Measurements from ENCODE around the gene NDRG3. TPM values are rescaled to one million over a fixed set of nuclear protein-coding genes. Genes with fewer than 3 reads are reported as not detected.

NDRG3 gene
- total RNA-seq, 1 donor from 2014 or later: 24.7 TPM

- peaks cover 8% of the 10 kb centered on the region for H3K36me3 Mint-ChIP-seq (ENCODE audit: insufficient read depth)
- H3K27me3 Mint-ChIP-seq: no peaks in the 10 kb centered on the region
- H3K4me1 Mint-ChIP-seq (ENCODE audit: low read depth): no peaks in the 10 kb centered on the region
- TF ChIP-seq CTCF (IDR thresholded peaks at IDR 0.05; ENCODE audit: unreplicated experiment): no peak
- H3K4me3 Mint-ChIP-seq (ENCODE audit: low read depth): no peak overlapping the region
- no peaks in the 10 kb centered on the region for H3K9me3 Mint-ChIP-seq (ENCODE audit: low read depth)
- no peak overlapping the region for H3K27ac Mint-ChIP-seq
- DNase-seq (ENCODE audit: low spot score, unreplicated experiment): no peak
These were observed 82.9 kb downstream of the NDRG3 start for GRCh38 chr20:36663031-36663430.

- Mint-ChIP-seq H3K4me1 (ENCODE audit: low read depth) (no peaks in the 10 kb centered on the region), H3K36me3 (ENCODE audit: insufficient read depth) (peaks cover 6% of the 10 kb centered on the region), H3K27ac (no peak overlapping the region), H3K4me3 (ENCODE audit: low read depth) (no peak overlapping the region), H3K9me3 (ENCODE audit: low read depth) (no peaks in the 10 kb centered on the region), H3K27me3 (no peaks in the 10 kb centered on the region)
- no peak for TF ChIP-seq CTCF (IDR thresholded peaks at IDR 0.05; ENCODE audit: unreplicated experiment)
- DNase-seq (ENCODE audit: low spot score, unreplicated experiment): no peak
These were observed 87.6 kb downstream of the NDRG3 start for GRCh38 chr20:36658300-36658699.

- no peak for DNase-seq (ENCODE audit: low spot score, unreplicated experiment)
- Mint-ChIP-seq H3K4me1 (ENCODE audit: low read depth) (no peaks in the 10 kb centered on the region), H3K4me3 (ENCODE audit: low read depth) (no peak overlapping the region), H3K36me3 (ENCODE audit: insufficient read depth) (peaks cover 10% of the 10 kb centered on the region), H3K9me3 (ENCODE audit: low read depth) (no peaks in the 10 kb centered on the region), H3K27me3 (no peaks in the 10 kb centered on the region), H3K27ac (no peak overlapping the region)
- no peak for TF ChIP-seq CTCF (IDR thresholded peaks at IDR 0.05; ENCODE audit: unreplicated experiment)
These were observed 89.2 kb downstream of the NDRG3 start for GRCh38 chr20:36656733-36657132.

GRCh38 chr20:36655004-36655403, 90.9 kb downstream of the NDRG3 start:
- H3K36me3 Mint-ChIP-seq (ENCODE audit: insufficient read depth): peaks cover 8% of the 10 kb centered on the region
- no peak for TF ChIP-seq CTCF (IDR thresholded peaks at IDR 0.05; ENCODE audit: unreplicated experiment)
- no peaks in the 10 kb centered on the region for H3K9me3 Mint-ChIP-seq (ENCODE audit: low read depth)
- no peaks in the 10 kb centered on the region for H3K4me1 Mint-ChIP-seq (ENCODE audit: low read depth)
- no peak for DNase-seq (ENCODE audit: low spot score, unreplicated experiment)
- H3K27ac Mint-ChIP-seq: no peak overlapping the region
- no peak overlapping the region for H3K4me3 Mint-ChIP-seq (ENCODE audit: low read depth)
- no peaks in the 10 kb centered on the region for H3K27me3 Mint-ChIP-seq

GRCh38 chr20:36654506-36654905, 91.4 kb downstream of the NDRG3 start:
- H3K27me3 Mint-ChIP-seq: no peaks in the 10 kb centered on the region
- no peak overlapping the region for H3K27ac Mint-ChIP-seq
- no peaks in the 10 kb centered on the region for H3K9me3 Mint-ChIP-seq (ENCODE audit: low read depth)
- H3K4me3 Mint-ChIP-seq (ENCODE audit: low read depth): no peak overlapping the region
- DNase-seq (ENCODE audit: low spot score, unreplicated experiment): no peak
- no peaks in the 10 kb centered on the region for H3K4me1 Mint-ChIP-seq (ENCODE audit: low read depth)
- TF ChIP-seq CTCF (IDR thresholded peaks at IDR 0.05; ENCODE audit: unreplicated experiment): no peak
- H3K36me3 Mint-ChIP-seq (ENCODE audit: insufficient read depth): peaks cover 7% of the 10 kb centered on the region

Data from progenitor cell of endocrine pancreas (in vitro differentiated cells).